Stimulated activated CD4-positive, alpha-beta T cell treated with anti-CD3 and anti-CD28 coated beads, TNF-alpha, amount 100 ng/mL, for 1 hour (primary cell): ENCODE data around the gene SASH1.

Source experiments
- DNase-seq, 3 donors: peaks; one replicate each; pipeline ENCODE4 v3.0.0-alpha.2; 2020; ENCODE audit warnings: low read depth in 3 of 3, low spot score in 1 of 3

SASH1 gene

DNA sequence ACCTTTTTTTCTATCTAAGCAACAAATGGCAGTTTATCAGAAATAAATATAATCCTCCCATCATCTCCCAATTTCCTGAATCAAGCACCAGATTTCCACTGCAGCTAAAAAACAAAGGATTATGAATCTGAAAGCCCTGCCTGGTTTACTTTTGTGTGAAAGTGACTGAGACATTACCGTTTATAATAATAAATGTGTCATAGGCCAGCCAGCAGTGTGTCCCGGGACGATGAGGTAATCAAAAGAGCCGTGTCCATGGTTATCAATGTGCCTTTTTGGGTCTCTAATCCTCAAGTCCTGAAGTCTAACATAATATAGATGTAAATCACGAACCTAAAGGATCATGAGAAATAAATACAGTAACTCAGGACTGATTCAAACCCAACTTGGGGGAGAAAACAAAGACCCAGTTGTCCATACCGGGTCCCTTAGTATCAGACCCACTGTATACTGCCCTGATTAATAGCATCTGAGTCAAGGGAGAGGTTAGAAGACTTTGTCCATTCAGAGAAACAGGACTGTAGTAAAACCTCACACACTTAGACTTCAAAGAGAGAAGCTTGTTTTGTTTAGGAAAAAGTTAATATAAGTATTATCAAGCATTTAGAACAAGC, 149.1 kb downstream of the SASH1 start:
- no peak for DNase-seq

DNA sequence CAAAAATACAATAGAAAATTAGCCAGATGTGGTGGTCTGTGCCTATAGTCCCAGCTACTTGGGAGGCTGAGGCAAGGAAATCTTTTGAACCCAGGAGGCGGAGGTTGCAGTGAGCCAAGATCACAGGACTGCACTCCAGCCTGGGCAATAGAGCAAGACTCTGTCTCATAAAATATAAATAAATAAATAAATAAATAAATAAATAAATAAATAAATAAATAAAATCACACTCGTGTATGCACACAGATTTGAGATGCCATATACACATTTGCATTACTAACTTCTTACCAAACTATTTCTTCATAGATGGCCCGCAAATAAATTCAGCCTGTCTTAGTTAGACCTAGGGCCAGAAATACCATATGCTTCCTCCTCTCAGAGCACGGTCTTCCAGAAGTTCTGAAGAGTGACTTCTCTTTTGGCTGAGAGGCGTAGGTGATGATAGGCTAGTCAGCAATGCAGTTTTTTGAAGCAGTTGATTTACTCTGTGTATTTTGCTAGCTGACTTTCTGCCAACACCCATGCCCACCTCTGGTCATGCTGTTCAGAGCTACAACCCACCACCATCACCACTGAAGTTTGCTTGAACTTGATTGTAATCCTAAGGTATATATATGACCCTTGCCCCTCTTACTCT, 150.1 kb downstream of the SASH1 start:
- DNase-seq: no peak

DNA sequence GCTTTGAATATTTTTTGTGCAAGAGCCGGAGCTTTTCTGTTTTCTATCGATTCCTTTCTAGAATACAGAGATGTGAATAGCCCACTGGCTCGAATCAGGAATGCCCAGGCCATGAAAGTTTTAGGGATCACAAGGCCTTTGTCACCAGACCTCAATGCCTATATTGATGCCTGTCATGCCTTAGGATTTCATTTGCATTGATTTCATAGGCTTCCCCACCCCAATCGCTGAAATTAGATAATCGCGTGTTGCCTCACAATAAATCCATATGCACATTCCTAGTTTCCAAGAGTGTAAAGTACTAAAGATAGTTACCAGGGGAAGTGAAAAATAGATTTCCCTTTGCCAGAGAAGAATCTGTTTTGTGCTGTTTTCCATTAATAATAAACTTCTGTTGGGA, 150.8 kb downstream of the SASH1 start:
- no peak for DNase-seq

DNA sequence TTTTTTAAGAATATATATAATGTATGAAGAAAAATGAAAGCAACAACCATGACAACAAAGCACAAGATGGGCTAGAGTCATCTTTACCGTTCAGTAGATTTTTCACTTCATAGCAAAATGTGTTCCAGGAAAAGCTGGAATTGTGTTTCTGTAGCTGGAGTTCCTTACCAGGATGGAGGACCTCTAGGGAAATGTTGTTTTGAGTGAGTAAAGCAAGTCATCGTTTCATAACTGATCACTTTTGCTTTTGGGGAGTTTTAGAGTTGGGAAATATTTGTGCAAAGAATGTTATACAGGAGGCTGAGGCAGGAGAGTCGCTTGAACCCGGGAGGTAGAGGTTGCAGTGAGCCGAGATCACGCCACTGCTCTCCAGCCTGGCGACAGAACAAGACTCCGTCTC, 151.6 kb downstream of the SASH1 start:
- DNase-seq: no peak

DNA sequence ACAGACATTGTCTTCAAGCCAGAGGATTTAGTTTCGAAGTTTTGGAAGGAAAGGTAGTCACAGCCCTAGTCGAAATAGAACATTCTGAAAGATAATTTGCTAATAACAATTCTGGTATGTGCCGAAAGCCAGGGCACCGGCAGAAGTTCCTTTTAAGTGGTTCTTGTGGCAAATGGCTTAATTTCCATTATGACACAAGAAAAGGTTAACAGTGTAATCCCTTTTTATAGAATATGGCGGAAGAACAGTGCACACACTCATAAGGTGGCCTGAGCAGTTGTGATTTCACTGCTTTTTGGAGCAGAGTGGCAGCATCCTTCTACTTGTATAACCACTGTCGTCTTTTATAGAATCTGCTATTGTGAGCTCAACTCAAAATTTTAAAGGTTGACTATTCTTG, 152.4 kb downstream of the SASH1 start:
- DNase-seq: no peak

DNA sequence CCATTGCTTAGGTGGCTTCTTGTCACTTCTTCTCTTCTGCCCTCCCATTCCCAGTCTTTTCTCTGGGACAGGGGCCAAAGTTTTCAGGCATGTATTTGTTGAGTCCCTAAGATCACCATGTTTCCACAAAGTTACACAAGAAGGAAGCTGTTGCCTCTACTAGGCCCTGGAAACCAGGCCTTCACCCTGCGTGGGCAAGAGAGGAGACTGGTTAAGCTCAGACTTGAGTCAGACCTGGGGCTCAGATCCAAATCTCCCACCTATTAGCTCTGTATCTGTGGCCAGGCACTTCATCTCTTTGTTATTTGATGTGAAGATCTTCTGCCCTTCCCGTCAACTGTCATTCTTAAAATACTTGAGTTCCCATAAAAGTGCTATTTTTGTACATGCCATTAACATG, 154.6 kb downstream of the SASH1 start:
- DNase-seq: no peak

DNA sequence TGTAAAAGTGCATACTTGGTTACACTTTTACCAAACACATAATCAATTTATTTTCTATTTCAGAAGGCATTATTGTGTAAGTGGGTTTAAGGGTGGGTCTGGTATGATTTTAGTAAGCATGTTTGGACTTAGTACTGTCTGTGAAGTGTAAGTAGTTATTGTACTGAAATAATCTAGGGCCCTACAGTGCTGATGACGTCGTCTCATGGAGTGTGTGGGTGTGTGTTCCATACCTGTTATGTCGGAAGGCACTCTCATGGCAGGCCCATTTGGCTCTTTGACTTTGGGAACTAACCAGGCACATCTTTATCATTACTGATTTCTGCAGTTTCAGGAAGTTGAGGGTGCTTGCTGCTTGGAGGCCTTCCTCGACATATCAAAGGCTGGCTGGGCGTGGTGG, 155.1 kb downstream of the SASH1 start:
- DNase-seq: no peak

DNA sequence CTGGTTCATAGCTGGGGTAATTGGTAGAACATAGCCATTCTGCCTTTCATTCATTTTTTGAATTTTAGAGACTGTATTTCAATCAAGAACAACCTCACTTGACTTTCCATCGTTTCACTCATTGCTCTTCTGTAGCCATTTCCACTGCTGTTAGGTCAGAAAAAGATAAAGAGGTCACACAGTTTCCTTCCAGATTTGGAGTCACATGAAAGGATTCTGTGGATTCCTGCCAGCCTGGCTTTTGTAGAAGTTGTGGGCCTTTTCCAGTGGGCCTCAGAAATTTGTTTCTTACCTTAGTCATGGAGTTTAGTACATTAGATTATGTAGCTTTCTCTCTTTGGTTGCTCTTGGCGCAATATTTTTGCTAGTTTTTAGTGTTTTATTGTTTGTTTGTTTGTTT, 157.8 kb downstream of the SASH1 start:
- no peak for DNase-seq

DNA sequence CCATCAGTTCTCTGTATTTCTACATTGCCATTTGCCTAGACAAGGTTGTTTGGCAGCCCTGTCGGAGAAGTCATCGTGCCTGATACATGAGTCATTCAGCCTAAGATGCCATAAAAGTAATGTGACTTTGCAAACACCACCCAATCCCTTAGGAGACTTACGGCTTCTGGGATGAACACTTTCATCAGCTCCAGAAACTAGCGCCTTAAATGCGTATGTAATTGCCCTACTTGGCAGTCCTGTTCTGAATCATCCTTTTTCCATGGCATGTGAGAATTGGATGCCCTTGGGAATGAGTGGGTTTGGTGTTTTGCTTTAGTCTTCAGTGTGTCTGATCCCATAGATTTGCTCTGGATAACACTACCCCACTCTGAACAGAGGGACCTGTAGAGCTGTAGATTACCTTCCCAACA, 158.5 kb downstream of the SASH1 start:
- no peak for DNase-seq

DNA sequence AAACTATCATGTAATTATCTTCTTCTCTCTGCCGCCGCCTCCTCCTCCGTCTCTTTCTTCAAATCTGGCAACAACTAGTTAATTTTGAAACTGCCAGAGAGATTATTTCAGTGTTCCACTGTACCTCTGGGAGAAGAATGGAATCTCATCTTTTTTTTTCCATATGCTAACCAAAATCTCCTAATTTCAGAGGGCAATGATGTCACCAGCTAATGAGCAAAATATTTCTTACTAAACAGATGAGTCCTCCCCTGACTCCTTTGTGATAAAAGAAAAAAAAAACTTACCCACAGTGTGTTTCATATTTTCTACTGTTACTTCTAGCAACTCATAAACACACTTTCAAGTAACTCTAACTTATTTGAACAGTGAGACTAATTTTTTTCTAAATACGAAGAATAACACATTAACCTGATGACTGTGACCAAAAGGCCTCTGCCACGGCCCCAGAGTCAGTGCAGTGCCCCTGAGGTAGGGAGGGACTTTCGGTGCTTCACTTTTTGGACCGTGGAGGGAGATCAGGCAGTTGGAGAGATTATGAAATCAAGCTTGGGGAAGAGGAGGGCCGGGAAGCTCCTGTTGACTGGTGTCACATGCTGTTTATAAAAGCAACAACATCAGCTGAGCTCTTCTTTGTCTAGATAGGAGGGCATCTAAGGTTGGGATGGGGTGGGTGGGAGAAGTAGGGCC, 159.6 kb downstream of the SASH1 start:
- no peak for DNase-seq

DNA sequence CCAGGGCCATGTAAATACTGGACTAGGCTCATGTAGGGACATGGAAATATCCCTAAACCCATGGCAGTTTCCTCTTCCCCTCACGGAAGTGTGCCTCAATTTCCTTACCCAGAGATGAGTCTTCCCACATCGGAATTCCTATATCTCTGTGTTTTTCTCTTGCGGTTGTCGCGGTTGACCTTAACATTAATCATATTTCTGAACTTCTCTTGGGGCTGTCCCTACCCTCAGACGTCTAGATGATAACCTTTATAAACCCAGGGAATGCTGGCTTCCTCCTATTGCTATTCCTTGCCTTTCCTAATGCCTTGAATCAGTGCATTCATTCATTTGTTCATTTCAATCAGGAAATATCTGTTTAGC, 160.1 kb downstream of the SASH1 start:
- no peak for DNase-seq

DNA sequence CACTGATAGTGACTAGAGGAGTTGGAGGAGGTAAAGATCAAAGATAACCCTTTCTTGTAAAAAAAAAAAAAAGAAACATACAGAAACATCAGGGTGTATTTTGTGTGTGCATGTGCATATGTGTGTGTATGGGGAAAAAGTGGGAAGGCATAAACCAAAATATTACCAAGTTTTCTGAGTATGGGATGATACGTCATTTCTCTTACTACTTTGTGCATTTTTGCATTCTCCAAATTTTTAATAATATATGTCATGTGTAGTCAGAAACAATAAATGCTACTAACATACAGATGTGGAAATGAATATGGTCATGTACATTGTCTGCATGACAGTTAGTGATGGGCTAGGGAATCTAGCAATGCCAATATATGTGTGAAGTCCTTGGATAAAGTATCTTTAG, 161.1 kb downstream of the SASH1 start:
- no peak for DNase-seq

DNA sequence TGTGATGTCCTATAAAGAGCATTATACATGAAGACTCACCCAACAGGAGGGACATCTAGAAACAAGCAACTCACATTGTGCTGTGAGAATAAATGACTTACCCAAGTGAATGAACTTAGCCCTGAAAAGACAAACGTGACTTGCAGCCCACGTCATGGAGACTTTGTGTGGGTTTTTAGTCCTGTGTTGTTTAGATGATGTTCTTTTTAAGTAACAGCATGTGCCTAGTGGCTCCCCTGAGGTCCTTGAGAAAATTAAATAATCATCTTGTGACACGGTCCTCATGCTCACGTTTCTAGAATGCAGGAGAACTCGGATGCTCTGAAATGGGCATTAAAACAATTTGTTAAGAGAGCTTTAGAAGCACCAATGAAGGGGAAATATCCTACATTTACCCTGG, 165.1 kb downstream of the SASH1 start:
- DNase-seq: no peak

DNA sequence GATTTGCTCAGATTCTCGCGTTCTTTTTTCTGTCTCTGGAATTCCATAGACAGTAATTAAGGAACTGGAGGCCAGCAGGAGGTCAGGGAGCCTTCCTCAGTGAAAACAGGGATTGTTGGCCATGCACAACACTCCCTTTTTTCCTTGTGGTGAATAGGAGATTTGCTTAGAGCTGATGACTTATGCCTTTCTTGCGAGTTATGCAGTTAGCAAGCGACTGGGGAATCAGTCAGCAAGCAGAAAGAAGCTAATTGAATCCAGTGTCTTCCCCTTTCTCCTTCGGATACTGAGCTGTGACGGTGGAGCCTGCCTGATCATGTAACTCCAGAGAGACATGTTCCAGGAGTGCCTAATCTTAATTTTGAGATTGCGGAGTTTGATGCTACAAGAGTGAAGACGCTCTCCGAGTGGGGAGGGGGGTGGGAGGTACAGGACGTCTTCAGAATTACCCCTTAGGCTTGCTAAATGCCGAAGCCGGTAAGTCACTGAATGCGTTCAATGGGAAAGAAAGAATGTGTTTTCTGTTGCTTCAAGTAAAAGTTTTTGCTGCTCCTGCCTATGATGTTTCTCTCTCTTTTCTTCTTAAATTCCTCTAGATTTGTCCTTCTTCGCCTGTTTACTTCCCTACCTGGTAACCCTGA, 165.9 kb downstream of the SASH1 start:
- DNase-seq: no peak

DNA sequence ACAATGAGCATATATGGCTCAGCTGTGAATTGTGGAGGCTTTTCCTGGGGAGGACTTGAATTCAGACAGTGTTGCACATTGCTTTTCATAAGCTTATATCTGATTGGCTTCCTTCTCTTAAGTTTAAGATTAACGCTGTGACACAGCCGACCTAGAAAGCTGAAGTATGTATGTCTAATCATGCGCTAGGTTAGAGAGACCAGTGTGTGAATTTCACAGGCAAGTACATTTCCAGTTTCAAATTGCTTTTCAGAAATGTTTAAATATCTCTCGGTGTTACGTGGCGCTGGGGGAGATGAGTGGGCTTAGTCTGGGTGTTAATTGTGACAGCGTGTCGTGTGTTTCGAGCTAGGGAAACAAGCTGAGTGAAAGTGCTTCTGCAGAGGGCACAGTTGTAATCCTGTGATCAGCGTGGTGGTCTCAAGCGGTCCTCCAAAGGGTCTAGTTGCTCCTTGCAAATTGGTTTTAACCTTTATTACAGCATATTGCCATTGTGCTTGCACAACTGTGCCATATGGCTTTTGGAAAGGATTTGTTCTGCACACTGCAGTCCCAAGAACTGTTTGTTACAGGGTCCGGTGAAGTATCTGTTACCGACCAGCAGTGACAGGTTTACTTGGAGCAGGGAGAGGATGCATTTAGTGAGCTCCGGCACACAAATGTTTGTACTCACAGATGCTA, 166.6 kb downstream of the SASH1 start:
- DNase-seq: no peak

DNA sequence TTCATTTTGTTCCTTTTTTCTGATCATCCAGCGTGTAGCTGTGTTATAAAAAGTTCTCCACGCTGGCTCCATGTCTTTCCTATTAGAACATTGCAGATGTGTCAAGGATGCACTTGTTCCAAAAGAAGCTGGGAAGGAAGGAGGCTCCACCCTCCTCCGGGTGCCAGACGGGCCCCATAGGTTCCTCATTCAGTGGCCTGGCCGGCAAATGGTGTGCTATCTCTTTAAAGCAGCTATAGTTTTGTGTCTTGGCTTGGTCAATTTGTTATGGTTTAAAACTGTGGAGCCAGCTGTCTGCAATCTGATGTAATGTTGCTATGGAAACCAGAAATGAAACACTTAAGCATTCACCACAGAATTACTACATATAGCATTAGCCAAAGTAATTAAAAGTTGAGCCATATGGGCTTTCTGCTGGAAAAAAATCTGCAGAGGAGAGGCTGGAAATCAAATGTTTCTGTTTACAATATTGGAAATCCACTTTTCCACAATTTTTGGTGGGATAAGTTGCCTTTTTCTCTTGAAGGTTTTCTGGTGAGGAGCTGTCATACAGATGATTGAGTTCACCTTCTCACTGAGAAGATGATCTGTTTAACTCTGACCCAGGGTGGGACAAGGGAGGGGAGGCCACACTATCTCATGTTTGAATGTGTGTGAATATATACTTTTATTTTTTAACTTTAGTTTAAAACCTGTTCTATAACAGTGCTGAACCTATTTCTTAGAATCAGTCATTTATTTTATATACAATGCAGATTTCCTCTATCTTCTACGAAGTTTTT, 167.4 kb downstream of the SASH1 start:
- no peak for DNase-seq

DNA sequence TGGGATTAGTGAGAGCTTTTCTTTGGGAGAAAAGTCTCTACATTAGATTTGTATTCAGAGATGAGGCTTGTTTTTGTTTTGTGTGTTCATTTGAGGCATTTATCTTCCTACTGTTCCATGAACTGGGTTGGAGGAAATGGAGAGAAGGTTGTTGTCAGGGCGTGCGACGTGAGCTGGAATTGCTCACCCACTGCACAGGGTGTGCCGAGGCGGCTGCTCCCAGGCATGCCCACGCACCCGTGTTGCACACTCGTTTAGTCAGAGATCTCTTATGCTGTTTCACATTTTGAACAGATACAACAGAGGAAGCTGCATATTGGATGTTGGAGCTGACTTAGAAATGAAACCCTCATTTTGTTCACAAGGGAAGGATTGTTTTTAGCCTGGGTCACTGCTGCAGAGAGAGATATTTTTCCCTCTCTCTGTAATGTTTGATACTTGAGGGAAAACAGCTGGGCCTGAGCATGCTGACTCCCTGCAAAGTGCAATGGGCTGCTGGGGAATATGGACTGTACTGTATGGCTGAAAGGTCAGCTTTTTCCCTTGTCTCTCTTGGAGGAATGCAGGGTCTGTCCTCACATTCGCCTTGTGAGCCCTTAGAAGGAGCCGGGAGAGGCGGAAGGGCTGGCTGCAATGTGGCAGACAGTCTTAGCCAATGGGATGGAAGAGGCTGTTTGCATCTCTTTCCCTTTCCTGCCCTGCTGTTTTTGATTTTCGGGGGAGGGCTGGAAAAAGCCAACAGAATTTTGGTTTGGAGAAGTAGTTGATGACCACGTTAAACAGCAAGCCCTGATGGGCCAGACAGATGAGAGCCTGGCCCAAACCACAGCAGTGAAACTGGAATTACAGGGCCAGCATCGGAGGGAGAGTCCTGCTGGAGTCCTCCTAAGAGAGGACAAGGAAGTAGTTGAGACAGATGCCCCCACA, 170.8 kb downstream of the SASH1 start:
- DNase-seq: no peak

DNA sequence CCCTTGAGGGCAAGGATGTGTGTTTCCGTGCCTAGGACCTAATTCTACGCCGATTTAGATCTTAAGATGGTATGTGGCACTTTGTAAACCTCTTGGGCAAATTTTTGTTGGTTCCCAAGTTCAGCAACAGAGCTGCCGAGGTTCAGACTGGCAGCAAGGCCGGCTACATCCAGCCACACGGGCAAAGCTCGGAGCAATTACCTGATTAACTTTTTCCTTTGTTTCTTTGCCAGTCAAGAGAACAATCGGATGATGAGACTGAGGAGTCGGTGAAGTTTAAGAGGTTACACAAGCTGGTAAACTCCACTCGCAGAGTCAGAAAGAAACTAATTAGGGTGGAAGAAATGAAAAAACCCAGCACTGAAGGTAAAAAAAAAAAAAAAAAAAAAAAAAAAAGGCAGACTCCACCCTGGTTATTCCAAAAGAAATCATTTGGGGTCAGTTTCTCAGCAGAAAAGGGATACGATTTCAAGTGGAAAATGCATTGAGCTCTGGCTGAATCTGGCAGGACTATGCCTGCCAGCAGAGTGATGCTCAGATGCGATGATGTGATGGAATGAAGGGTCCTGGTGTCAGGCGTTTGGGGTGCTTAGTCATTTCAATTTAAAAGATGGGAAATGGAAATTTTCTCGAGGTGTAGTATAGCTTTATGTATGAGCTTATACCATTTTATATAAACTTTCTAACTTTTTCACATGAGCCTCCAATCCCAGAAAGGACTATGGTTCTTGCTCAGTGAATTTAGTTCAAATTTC, 171.6 kb downstream of the SASH1 start:
- DNase-seq: no peak

DNA sequence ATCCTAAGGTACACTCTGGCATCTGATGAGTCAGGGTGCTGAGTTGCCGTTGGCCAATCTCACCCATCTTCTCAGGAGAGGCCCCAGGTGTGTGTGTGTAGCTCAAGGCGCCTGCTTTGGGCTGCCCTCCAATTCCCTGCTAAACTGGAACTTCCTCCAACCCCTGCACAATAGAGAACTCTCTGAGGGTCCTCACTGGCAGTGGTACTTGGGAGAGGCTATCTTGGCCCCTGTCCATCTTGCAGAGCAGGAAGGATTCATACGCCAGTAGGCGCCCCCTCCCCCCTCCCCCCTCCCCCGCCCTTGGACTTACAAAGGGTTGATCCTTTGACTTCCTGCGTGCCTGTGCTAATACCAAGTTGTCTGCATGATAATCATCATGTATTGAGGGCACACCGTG, 173.6 kb downstream of the SASH1 start:
- no peak for DNase-seq
